Putamen (tissue), 1 donor: ENCODE measurements around the gene CYB5D1.
"Not testable (repeated sequence)": the region's sequence is repeated elsewhere in the genome, so short reads cannot be mapped to it uniquely, and the experiment has no call there.

Experiments
- DNase-seq: peaks from one replicate; pipeline ENCODE4 v3.0.0-alpha.2; 2016; ENCODE audit warnings: low spot score

The CYB5D1 gene, protein sequence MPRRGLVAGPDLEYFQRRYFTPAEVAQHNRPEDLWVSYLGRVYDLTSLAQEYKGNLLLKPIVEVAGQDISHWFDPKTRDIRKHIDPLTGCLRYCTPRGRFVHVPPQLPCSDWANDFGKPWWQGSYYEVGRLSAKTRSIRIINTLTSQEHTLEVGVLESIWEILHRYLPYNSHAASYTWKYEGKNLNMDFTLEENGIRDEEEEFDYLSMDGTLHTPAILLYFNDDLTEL

DNA sequence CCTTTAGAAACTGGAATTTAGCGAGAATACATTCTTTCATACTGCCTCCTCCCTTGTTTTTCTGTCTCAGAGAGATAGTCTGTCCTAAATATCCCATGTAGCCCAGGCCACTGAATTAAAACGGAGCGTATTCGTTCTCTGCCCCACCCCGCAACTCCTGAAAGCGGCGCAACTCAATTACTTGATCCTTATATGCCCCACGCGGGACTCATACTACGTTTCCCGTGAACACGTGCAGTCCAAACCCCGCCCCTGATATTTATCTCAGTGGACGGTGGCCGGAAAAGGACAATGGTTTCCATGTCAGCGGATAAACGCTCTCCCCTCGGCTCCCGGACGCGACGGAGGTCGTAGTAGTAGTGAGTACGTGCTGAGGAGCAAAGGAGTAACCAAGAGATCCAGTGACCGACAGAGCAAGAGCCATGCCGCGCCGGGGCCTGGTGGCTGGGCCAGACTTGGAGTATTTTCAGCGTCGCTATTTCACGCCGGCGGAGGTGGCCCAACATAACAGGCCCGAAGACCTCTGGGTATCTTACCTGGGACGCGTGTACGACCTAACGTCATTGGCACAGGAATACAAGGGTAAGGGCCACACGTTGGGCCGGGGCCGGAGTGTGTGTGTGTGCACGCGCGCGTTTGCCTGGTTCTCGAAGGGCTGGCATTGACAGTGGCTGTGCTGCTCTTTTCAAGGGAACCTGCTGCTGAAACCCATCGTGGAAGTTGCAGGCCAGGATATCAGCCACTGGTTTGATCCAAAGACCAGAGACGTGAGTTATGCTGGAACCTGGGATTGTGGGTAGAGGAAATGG lies at the start of gene CYB5D1:
CYB5D1 (plus strand) TSS at position 291 of the 809 bp plus-strand sequence; CDS start at position 423, 132 bp downstream.
- DNase-seq = peak; percentile 94

DNA sequence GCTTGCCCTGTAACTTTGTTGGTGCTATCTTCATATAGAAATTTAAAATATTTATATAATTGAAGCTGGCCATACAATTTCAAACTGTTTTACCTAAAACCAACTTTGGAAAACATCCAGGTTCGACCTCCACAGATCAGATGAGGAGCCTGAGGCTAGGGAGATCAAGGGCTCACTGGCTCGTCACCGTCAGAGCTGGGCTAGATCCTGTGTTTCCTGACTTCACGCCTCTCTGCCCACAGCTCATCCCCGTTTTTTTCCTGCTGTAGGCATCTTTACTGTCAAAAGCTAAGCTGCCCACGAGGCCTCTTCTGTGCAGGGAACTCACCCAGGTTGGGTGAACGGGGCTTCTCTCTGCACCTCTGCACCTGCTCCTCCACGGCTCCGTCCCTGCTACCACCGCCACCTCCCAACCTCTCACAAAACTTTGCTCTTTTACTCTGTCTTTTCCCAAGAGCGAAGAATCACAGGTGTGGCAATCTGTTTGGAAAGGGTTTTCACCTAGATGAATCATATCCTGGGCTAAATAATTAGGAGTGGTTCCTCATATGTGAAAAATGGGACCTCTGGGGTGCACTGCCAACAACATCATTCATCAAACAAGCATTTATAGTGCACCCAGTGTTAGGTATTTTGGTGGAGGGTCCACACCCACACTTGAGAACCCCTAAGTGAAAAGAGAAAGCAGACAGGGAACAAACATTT lies 48.6 kb upstream of the CYB5D1 start:
- no peak for DNase-seq

DNA sequence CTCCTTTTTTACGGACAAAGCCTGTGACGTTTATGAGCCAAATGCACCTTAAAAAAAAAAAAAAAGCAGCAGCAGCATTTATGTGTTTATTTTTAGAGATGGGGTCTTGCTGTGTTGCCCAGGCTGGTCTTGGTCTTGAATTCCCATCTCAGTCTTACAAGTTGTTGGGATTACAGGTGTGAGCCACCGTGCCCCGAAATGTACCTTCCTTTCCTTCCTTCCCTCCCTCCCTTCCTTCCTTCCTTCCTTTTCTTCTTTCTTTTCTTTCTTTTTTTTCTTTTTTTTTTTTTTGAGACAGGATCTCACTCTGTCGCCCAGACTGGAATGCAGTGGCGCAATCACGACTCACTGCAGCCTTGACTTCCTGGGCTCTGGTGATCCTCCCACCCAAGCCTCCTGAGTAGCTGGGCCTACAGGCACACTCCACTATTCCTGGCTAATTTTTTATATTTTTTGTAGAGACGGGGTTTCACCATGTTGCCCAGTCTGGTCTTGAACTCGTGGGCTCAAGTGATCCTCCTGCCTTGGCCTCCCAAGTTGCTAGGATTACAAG lies 47.9 kb upstream of the CYB5D1 start:
- DNase-seq = not testable (repeated sequence)

DNA sequence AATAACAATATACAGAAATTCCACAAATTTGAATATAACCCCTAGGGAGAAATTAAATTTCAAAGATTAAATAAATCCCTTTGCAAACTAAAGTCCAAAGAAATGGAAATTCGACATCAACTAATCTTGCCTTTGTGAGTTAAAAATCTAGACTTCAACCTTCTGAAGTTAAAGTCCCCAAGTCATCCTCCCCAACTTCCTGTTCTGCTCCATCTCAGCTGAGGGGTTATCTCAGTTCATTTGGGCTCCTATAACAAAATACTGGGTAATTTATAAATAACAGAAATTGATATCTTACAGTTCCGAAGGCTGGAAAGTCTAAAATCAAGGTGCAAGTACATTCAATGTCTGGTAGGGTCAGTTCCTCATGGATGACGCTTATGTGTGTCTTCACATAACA lies 46.6 kb upstream of the CYB5D1 start:
- no peak for DNase-seq

DNA sequence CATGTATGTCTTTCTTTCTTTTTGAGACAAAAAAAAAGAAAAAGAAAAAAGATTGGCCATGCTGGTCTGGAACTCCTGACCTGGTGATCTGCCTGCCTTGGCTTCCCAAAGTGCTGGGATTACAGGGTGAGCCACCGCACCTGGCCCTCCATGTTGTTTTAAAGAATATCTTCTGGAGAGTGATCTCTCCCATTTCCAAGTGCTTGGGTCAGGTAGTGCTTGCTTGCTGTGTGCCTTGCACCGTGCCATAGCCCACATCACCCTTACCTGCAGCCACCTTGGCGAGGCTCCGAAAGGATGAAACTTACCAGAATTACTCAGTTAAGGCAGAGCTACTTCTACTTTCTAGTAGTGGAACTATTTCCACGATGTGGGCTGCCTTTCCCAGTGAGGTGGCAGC lies 42.8 kb upstream of the CYB5D1 start:
- DNase-seq = no peak

DNA sequence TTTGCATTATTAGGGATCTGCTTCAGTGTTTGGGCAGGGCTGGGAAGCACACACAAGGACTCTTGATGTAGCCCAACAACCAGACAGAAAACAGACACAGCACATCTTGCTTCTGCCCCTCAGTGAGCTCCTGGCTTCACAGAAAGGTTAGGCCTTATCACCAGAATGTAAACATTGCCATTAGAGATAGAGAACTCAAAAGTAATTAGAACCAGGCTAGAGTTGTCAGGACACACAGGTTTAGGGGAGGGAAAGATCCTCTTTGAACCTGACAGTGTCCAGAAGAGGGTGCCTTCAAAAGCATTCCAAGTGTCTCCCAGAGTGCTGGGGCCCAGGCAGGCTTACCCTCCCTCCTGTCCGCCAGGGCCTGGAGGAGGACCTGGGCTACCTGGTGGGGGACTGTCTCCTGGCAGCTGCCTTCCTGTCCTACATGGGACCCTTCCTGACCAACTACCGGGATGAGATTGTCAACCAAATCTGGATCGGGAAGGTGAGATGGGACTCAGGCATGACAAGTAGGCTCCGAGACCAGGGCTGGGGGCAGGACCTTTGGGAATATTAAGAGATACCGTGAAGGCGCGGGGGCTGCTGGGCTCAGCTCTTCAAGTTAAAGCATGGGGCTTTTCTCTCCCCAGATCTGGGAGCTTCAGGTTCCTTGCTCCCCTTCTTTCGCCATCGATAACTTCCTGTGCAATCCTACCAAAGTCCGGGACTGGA lies 40.7 kb upstream of the CYB5D1 start:
- DNase-seq = no peak

DNA sequence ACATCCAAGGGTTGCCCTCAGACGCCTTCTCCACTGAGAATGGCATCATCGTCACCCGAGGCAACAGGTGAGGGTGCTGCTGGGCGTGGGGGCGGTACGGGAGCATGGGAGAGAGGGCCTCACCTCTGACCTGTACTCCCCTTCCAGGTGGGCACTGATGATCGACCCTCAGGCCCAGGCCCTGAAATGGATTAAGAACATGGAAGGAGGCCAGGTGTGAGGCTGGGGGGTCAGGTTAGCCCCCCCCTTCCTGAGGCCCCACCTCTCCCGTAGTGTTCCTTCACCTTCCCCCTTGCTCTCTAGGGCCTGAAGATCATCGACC lies 40.2 kb upstream of the CYB5D1 start:
- no peak for DNase-seq

DNA sequence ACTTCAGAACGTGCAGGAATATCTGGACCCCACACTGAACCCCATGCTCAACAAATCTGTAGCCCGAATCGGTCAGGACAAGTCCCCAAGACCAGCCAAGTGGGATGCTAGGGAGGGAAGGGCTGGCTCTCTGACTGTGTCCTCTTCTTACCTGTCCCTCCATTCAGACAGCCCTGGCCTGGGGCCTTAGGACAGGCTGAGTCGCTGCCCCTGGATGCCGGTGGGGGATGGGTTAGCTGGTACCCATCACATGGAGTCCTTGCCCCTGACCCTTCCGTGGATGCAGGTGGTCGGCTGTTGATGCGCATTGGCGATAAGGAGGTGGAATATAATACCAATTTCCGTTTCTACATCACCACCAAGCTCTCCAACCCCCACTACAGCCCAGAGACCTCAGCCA lies 39.8 kb upstream of the CYB5D1 start:
- DNase-seq = no peak

DNA sequence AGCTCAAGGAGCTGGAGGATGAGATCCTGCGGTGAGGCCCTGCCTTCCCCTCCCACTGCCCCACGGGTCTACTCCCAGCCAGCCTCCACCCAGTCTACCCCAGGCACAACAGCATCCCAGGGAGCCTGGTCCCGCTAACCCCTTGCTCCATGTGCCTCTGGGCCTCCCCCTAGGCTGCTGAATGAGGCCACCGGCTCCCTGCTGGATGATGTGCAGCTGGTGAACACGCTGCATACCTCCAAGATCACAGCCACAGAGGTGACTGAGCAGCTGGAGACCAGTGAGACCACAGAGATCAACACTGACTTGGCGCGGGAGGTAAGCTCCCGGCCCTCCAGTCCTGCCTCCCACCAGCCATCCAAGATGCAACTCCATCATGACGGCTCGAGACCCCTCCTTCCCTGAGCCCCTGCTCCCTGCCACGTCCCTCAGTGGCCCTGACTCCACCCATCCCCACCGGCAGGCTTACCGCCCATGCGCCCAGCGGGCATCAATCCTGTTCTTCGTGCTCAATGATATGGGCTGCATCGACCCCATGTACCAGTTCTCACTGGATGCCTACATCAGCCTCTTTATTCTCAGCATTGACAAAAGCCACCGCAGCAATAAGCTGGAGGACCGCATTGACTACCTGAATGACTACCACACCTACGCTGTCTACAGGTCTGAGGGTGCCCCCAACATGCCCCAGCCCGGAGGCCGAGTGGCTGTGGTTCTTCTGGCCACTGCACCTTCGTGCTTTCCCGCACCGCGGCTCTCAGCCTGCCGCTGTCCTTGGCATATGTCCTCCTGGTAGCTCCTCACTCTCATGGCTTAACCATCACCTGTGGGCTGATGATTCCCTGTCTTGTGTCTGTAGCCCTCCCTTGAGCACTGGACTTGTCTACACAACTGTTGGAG lies 38.8 kb upstream of the CYB5D1 start:
- DNase-seq = no peak

DNA sequence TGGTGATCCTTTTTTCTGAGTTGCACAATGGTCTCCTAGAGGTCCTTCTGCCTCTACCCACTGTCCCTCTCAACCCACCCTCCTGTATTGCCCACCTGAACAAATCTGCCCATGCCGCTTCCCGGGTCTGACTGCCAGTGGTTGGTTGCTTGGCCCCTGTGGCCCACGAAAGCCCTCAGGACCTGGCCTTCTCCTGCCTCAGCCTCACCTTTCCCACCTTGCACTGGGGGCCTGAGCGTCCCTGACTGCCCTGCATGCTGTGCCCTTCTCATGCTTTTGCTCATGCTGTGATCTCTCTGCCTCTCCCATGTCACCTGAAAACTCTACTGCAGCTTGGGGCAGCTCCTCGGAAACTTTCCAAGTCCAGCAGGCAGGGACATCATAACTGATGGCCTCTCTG lies 37.6 kb upstream of the CYB5D1 start:
- no peak for DNase-seq

DNA sequence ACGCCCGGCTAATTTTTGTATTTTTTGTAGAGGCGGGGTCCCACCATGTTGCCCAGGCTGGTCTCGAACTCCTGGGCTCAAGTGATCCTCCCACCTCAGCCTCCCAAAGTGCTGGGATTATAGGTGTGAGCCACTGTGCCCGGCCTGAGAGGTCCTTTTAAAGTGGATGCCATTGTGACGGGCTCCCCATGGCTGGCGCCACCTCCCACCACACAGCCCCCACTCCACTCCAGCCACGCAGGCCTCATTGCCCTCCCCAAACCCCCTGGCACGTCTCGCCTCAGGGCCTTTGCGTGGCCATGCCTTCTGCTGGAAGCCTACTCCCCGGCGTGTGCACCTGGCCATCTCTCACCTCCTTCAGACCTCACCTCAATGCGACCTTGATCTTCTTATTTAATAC lies 35.7 kb upstream of the CYB5D1 start:
- DNase-seq = no peak

DNA sequence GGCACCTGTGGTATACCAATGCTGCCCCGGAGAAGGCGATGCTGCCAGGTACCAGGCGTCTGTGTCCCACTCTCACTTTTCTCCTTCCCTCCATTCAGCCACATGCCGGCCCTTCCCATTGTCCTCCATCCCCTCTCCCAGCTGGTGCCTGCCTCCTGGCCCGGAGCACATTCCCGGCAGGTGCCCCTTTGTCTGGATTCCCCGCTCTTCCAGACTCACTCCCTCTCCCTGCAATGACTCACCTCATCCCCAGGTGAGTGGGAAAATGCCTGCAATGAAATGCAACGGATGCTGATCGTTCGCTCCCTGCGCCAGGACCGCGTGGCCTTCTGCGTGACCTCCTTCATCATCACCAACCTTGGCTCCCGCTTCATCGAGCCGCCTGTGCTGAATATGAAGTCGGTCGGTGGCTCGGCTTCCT lies 34.2 kb upstream of the CYB5D1 start:
- no peak for DNase-seq

DNA sequence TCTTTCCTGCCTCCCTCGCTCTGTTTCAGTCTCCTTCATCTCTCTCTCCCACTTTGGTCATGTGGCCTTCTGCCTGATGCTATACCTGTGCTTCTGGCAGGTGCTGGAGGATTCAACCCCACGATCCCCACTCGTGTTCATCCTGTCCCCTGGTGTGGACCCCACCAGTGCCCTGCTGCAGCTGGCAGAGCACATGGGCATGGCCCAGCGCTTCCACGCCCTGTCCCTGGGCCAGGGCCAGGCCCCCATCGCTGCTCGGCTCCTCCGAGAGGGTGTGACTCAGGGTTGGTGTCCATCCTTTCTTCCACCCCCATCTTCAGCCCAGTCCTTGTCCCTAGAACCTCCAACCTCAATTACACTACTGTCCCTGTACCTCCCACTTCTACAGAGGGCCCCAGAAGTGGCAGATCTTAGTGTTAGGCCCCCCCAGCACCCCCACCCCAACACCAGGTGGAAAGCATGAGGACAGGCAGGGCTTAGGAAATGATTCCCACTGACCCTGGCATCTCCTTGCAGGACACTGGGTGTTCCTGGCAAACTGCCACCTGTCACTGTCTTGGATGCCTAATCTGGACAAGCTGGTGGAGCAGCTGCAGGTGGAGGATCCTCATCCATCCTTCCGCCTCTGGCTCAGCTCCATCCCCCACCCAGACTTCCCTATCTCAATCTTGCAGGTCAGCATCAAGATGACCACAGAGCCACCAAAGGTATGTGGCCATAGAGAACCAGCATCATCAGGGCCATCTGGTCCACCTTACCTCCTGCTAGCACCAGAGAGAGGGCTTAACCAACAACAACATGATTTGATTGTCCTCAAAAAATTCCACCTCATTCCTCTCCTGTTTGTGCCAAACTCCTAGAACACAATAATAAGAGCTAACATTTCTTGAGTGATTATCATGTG lies 33.5 kb upstream of the CYB5D1 start:
- no peak for DNase-seq

DNA sequence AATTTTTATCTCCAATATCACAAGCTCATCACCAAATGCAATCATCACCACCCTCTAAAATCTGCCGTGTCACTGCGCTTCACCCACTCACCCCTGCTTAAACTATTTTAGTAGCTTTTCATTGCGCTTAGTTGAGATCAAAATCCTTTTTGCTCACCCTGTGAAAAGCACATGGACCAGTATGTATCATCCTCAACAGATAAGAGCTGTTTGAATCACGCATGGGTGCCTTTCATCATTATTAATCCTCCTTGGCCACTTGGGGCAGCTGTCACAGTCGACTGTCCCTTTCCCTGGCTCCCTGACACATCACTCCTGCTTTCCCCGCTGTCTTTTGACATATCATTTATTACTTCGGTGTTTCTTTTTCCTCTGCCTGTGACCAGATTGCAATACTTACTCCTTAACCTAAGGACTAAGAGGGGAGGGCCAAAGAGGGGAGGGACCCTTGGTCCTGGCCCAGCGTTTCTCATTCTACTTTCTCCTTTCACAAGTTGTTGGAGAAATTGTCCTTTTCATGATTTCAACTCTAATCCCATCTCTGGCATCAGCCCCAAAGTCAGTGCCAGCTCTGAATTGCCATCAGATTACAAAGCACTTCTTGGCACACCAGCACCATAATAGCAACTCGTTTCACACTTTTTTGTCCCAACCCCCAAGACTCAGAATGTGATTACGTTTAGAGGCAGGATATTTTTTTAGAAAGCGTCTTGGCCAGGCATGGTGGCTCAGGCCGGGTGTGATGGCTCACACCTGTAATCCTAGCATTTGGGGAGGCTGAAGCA lies 32.4 kb upstream of the CYB5D1 start:
- DNase-seq = peak; percentile 79

DNA sequence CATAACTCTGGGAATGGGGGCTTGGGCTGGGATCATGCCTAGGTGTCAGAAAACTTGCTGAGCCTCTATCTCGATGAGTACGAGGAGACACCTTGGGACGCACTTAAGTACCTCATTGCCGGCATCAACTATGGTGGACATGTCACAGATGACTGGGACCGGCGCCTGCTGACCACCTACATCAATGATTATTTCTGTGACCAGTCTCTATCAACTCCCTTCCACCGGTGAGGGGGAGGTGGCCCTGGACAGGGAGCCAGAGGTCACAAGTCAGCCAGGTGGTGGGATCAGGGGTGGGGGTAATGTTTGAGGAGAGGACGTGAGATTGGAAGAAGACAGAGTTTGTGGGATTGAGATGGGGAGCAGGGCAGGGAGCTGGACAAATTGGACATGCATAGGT lies 27.2 kb upstream of the CYB5D1 start:
- DNase-seq = no peak

DNA sequence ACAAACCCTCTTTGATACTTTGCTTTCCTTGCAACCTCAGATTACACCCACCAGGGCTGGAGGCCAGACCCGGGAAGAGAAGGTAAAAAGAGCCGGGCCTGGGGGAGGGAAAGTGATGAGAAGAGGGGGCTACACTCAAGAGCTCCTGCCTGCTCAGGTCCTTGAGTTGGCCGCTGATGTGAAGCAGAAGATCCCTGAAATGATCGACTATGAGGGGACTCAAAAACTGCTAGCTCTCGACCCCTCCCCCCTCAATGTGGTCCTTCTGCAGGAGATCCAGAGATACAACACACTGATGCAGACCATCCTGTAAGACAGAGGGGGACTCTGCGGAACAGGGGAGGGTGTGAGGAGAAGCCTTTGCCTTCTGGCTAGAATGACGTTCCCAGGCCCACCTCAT lies 26.6 kb upstream of the CYB5D1 start:
- DNase-seq = no peak

DNA sequence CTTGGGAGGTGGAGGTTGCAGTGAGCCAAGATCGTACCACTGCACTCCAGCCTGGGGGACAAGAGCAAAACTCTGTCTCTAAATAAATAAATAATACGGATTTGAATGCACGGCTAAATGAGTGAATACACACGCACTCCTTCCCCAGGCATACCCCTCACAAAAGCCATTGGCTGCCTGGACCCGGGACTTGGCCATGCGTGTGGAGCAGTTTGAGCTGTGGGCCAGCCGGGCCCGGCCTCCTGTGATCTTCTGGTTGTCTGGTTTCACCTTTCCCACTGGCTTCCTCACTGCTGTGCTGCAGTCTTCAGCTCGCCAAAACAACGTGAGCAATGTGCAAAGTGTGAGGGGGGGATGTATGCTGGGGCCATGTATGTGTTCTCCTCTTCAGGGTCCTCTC lies 25.4 kb upstream of the CYB5D1 start:
- no peak for DNase-seq

DNA sequence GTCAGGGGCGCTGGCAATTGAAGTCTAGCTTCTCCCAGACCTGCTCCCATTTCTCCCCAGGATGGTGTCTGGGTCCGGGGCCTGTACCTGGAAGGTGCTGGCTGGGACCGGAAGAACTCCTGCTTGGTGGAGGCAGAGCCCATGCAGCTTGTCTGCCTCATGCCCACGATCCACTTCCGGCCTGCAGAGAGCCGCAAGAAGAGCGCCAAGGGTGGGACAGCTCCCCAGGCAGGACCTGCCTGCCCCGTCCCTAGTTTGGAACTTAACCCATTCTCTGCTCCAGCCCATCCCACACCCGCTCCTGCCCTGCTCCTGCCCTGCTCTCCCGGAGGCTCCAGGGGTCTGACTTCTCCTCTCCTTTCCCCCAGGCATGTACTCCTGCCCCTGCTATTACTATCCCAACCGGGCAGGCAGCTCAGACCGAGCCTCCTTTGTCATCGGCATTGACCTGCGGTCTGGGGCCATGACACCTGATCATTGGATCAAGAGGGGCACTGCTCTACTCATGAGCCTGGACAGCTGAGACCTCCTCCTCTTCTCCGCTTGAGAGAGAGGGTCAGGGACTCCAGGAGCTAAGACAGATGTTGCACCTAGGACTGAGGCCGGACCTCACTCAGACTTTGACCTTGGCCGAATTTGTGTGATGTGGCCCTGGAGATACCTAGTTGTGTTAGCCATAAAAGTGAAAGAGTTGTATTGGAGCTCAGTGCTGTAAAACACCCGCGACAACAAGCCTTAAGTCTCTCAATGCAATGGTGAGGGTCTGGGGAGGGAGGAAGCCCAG lies 24.6 kb upstream of the CYB5D1 start:
- no peak for DNase-seq
